ENCODE data around the gene TMEM266. TPM values are rescaled to one million over a fixed set of nuclear protein-coding genes. Genes with fewer than 3 reads are reported as not detected.

The TMEM266 gene
- total RNA-seq, 1 donor from 2014 or later = 8.1 TPM

GRCh38 chr15:76060118-76060989, 569 bp downstream of the TMEM266 start:
- peak overlapping the region; percentile 86 for H3K4me3 Mint-ChIP-seq (ENCODE audit: unreplicated experiment)
- no peaks in the 10 kb centered on the region for H3K36me3 Mint-ChIP-seq (ENCODE audit: low read depth, unreplicated experiment)
- H3K9me3 Mint-ChIP-seq (ENCODE audit: unreplicated experiment) = no peaks in the 10 kb centered on the region
- no peak for DNase-seq (ENCODE audit: low spot score)
- H3K27ac Mint-ChIP-seq (ENCODE audit: unreplicated experiment) = no peak overlapping the region
- no peak for TF ChIP-seq CTCF (IDR thresholded peaks at IDR 0.05; ENCODE audit: unreplicated experiment)
- H3K4me1 Mint-ChIP-seq (ENCODE audit: unreplicated experiment) = peaks cover 47% of the 10 kb centered on the region
- peaks cover 7% of the 10 kb centered on the region for H3K27me3 Mint-ChIP-seq (ENCODE audit: unreplicated experiment)

- DNase-seq (ENCODE audit: low spot score) = no peak
- Mint-ChIP-seq H3K4me3 (ENCODE audit: unreplicated experiment) (peak overlapping the region; percentile 68), H3K4me1 (ENCODE audit: unreplicated experiment) (peaks cover 55% of the 10 kb centered on the region), H3K9me3 (ENCODE audit: unreplicated experiment) (no peaks in the 10 kb centered on the region), H3K36me3 (ENCODE audit: low read depth, unreplicated experiment) (no peaks in the 10 kb centered on the region), H3K27me3 (ENCODE audit: unreplicated experiment) (peaks cover 7% of the 10 kb centered on the region), H3K27ac (ENCODE audit: unreplicated experiment) (no peak overlapping the region)
- no peak for TF ChIP-seq CTCF (IDR thresholded peaks at IDR 0.05; ENCODE audit: unreplicated experiment)
Observed at GRCh38 chr15:76061700-76062099, 1.9 kb downstream of the TMEM266 start.

GRCh38 chr15:76062286-76062685, 2.5 kb downstream of the TMEM266 start:
- no peaks in the 10 kb centered on the region for H3K9me3 Mint-ChIP-seq (ENCODE audit: unreplicated experiment)
- no peaks in the 10 kb centered on the region for H3K36me3 Mint-ChIP-seq (ENCODE audit: low read depth, unreplicated experiment)
- no peak for DNase-seq (ENCODE audit: low spot score)
- H3K27ac Mint-ChIP-seq (ENCODE audit: unreplicated experiment) = no peak overlapping the region
- no peak overlapping the region for H3K4me3 Mint-ChIP-seq (ENCODE audit: unreplicated experiment)
- TF ChIP-seq CTCF (IDR thresholded peaks at IDR 0.05; ENCODE audit: unreplicated experiment) = no peak
- H3K4me1 Mint-ChIP-seq (ENCODE audit: unreplicated experiment) = peaks cover 55% of the 10 kb centered on the region
- peaks cover 7% of the 10 kb centered on the region for H3K27me3 Mint-ChIP-seq (ENCODE audit: unreplicated experiment)

- Mint-ChIP-seq H3K27ac (ENCODE audit: unreplicated experiment) (no peak overlapping the region), H3K27me3 (ENCODE audit: unreplicated experiment) (peaks cover 2% of the 10 kb centered on the region)
Observed at GRCh38 chr15:76064375-76064774, 4.6 kb downstream of the TMEM266 start.

More at GRCh38 chr15:76064375-76064774, 4.6 kb downstream of the TMEM266 start:
- H3K4me3 Mint-ChIP-seq (ENCODE audit: unreplicated experiment) = no peak overlapping the region
- no peak for TF ChIP-seq CTCF (IDR thresholded peaks at IDR 0.05; ENCODE audit: unreplicated experiment)
- H3K4me1 Mint-ChIP-seq (ENCODE audit: unreplicated experiment) = peaks cover 42% of the 10 kb centered on the region
- H3K9me3 Mint-ChIP-seq (ENCODE audit: unreplicated experiment) = no peaks in the 10 kb centered on the region
- no peaks in the 10 kb centered on the region for H3K36me3 Mint-ChIP-seq (ENCODE audit: low read depth, unreplicated experiment)
- DNase-seq (ENCODE audit: low spot score) = no peak
